GM19372 (cell line): ENCODE measurements around the gene PXDN.

ENCODE experiments used
- ATAC-seq: cut with Tn5 transposase; IDR thresholded peaks from one replicate; pipeline ENCODE4 v1.9.1; 2021; ENCODE audit warnings: mild to moderate bottlenecking, low read depth, moderate library complexity; ENCODE audit not compliant: unreplicated experiment

The PXDN gene

GRCh38 chr2:1673160-1673944 is 71.0 kb downstream of the PXDN start:
- ATAC-seq, result no peak

GRCh38 chr2:1672738-1673137 is 71.6 kb downstream of the PXDN start:
- no peak for ATAC-seq

GRCh38 chr2:1671916-1672315 is 72.4 kb downstream of the PXDN start:
- ATAC-seq, result no peak

GRCh38 chr2:1670636-1671035 is 73.7 kb downstream of the PXDN start:
- ATAC-seq, result no peak

- no peak for ATAC-seq
Observed at GRCh38 chr2:1665761-1666505, 78.4 kb downstream of the PXDN start.

- no peak for ATAC-seq
Observed at GRCh38 chr2:1664698-1665097, 79.6 kb downstream of the PXDN start.

- no peak for ATAC-seq
Observed at GRCh38 chr2:1664076-1664605, 80.2 kb downstream of the PXDN start.

GRCh38 chr2:1663621-1664020 is 80.7 kb downstream of the PXDN start:
- ATAC-seq, result no peak

GRCh38 chr2:1662606-1663180 is 81.6 kb downstream of the PXDN start:
- ATAC-seq, result no peak

GRCh38 chr2:1661891-1662605 is 82.3 kb downstream of the PXDN start:
- ATAC-seq, result no peak

GRCh38 chr2:1660656-1661640 is 83.4 kb downstream of the PXDN start:
- ATAC-seq, result no peak

- ATAC-seq, result no peak
Observed at GRCh38 chr2:1659951-1660565, 84.3 kb downstream of the PXDN start.

GRCh38 chr2:1658394-1659151 is 85.7 kb downstream of the PXDN start:
- ATAC-seq, result no peak

- no peak for ATAC-seq
Observed at GRCh38 chr2:1656961-1657841, 87.1 kb downstream of the PXDN start.

GRCh38 chr2:1656326-1656960 is 87.9 kb downstream of the PXDN start:
- no peak for ATAC-seq

GRCh38 chr2:1655461-1655860 is 88.9 kb downstream of the PXDN start:
- no peak for ATAC-seq
